HL-60 (cell line): Measurements from ENCODE around the gene PARS2.

ENCODE experiments used
- CTCF ChIP-seq: IDR thresholded peaks from one replicate; pipeline ENCODE4 v1.5.1; 2011; ENCODE audit warnings: low read length, control low read depth, inconsistent platforms; ENCODE audit not compliant: insufficient read depth
- POLR2AphosphoS5 ChIP-seq: IDR thresholded peaks from 2 replicates; pipeline ENCODE4 v1.6.1; 2012; ENCODE audit warnings: low read depth

DNA sequence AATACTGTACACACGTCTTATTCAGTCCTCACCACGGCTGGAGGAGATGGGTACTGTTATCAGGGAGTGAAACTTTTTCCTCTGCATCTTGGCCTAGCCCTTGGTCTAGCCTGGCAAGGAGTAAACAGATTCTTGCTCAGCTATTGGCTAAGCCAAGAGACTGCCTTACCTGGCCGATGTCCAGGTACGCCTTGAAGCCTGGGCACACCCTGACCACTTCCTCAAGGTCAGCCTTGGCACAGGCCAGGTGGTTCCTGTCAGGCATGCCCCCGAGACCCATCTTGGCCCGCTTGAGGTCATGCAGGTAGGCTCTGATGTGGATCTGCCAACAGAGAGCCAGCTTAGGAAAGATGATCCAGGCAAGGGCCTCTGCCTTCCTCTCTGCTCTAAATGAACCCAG lies 17.8 kb upstream of the PARS2 start:
- no peak for TF ChIP-seq CTCF
- no peak for TF ChIP-seq POLR2AphosphoS5
